HAP-1 (cell line): Measurements from ENCODE around the gene RXFP1.
"Not testable (repeated sequence)": the region's sequence is repeated elsewhere in the genome, so short reads cannot be mapped to it uniquely, and the experiment has no call there.

Experiments used
- DNase-seq, 2 experiments: peaks; one replicate each; pipeline ENCODE4 v3.0.0-alpha.2; 2016 to 2020; ENCODE audit warnings: low spot score in 2 of 2
- H3K27me3 ChIP-seq: fragments of 250-450 bp; sonication (Bioruptor Pico); 2 replicates; pipeline ENCODE4 v1.5.1; 2020; ENCODE audit warnings: low read depth, mild to moderate bottlenecking, moderate library complexity
- H3K36me3 ChIP-seq: fragments of 250-450 bp; sonication (Bioruptor Pico); replicated peaks from 2 replicates; pipeline ENCODE4 v1.5.1; 2020; ENCODE audit warnings: mild to moderate bottlenecking
- H3K4me1 ChIP-seq: fragments of 250-450 bp; sonication (Bioruptor Pico); 2 replicates; pipeline ENCODE4 v1.5.1; 2020; ENCODE audit warnings: mild to moderate bottlenecking
- H3K4me3 ChIP-seq: fragments of 250-450 bp; sonication (Bioruptor Pico); 2 replicates; pipeline ENCODE4 v1.5.1; 2020; ENCODE audit warnings: mild to moderate bottlenecking, moderate library complexity
- H3K9me3 ChIP-seq: fragments of 250-450 bp; sonication (Bioruptor Pico); 2 replicates; pipeline ENCODE4 v1.5.1; 2020; ENCODE audit warnings: mild to moderate bottlenecking, moderate library complexity
- in situ Hi-C: fragments of 300-500 bp; cut with MboI; formaldehyde crosslinking; loops from 3 replicates; pipeline ENCODE4 v1.14.3; 2020; ENCODE audit warnings: low sequenced_read_pairs, inconsistent platforms, mixed read lengths

The RXFP1 gene

DNA sequence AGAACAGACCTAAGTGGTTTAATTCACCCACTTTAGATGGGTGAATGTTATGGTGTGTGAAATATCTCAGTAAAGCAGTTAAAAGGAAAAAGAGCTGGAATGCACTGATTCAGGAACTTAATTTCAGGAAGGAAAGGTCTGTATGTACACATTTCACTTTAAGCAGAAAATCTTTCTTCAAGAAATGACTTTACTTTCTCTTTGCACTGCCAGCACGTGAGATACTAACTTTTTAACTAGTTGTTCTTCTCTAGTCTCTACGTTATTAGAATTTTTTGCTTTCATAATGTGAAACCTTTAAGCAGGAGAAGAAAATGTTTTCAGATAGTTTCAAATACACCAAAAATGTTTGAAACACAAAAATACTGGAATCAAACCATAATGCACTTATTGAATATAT is 131.2 kb downstream of the RXFP1 start:
- no peaks in the 10 kb centered on the region for H3K36me3 ChIP-seq
- peaks cover 4% of the 10 kb centered on the region; the same call in 1 of the 2 replicates for H3K27me3 ChIP-seq
- DNase-seq = no peak
- in situ Hi-C loops = no loop called here
- H3K9me3 ChIP-seq = no peaks in the 10 kb centered on the region
- H3K4me1 ChIP-seq = no peaks in the 10 kb centered on the region
- H3K4me3 ChIP-seq = no peak overlapping the region

DNA sequence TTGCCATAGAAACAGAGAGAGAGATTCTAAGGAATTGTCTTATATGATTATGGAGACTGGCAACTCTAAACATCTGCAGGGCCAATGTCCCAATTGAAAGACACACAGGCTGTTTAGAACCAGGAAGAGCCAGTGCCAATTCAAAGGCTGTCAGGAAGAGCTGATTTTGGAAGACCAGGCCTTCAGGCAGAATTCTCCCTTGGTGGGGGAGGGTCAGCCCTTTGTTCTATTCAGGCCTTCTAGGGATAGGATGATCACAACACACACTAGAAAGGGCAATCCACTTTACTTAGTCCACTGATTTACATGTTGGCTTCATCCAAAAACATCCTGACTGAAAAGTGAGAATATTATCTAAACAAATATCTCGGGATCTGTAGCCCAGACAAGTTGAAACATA is 134.8 kb downstream of the RXFP1 start:
- H3K27me3 ChIP-seq = peaks cover 4% of the 10 kb centered on the region; the same call in 1 of the 2 replicates
- H3K4me1 ChIP-seq = no peaks in the 10 kb centered on the region
- H3K36me3 ChIP-seq = no peaks in the 10 kb centered on the region
- in situ Hi-C loops = no loop called here
- H3K9me3 ChIP-seq = no peaks in the 10 kb centered on the region
- no peak overlapping the region for H3K4me3 ChIP-seq
- DNase-seq = no peak

DNA sequence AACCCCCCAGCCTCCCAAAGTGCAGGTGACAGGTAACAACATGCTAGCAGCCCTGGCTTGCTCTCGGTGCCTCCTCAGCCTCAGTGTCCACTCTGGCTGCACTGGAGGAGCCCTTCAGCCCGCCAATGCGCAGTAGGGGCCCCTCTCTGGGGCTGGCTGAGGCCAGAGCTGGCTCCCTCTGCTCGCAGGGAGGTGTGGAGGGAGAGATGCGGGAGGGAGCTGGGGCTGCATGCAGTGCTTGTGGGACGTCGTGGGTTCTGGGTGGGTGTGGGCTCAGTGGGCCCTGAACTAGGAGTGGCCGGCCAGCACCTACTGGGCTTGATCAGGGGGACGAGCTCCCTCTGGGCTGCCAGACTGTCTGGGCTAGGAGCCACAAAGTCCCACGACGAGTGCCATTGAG is 135.6 kb downstream of the RXFP1 start:
- no peak for DNase-seq
- H3K4me3 ChIP-seq = no peak overlapping the region

DNA sequence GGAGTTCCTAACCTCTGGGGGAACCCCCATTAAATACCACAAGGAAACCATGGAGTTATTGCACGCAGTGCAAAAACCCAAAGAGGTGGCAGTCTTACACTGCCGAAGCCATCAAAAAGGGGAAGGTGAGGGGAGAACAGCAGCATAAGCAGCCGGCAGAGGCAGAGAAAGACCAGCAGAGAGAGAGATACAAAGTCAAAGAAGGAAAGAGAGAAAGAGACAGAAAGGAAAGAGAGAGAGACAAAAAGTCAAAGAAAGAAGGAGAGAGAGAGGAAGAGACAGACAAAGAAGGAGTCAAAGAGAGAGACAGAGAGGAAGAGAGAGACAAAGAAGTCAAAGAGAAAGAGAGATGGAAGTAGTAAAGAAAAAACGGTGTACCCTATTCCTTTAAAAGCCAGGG is 141.6 kb downstream of the RXFP1 start:
- in situ Hi-C loops, H3K4me3 ChIP-seq, H3K27me3 ChIP-seq, H3K36me3 ChIP-seq, DNase-seq, H3K9me3 ChIP-seq, H3K4me1 ChIP-seq: not testable (repeated sequence)

More for the DNA sequence above, 135.6 kb downstream of the RXFP1 start:
- Histone ChIP-seq H3K9me3 (no peaks in the 10 kb centered on the region), H3K27me3 (peaks cover 4% of the 10 kb centered on the region; the same call in 1 of the 2 replicates), H3K36me3 (no peaks in the 10 kb centered on the region), H3K4me1 (no peaks in the 10 kb centered on the region)
- in situ Hi-C loops = no loop called here

DNA sequence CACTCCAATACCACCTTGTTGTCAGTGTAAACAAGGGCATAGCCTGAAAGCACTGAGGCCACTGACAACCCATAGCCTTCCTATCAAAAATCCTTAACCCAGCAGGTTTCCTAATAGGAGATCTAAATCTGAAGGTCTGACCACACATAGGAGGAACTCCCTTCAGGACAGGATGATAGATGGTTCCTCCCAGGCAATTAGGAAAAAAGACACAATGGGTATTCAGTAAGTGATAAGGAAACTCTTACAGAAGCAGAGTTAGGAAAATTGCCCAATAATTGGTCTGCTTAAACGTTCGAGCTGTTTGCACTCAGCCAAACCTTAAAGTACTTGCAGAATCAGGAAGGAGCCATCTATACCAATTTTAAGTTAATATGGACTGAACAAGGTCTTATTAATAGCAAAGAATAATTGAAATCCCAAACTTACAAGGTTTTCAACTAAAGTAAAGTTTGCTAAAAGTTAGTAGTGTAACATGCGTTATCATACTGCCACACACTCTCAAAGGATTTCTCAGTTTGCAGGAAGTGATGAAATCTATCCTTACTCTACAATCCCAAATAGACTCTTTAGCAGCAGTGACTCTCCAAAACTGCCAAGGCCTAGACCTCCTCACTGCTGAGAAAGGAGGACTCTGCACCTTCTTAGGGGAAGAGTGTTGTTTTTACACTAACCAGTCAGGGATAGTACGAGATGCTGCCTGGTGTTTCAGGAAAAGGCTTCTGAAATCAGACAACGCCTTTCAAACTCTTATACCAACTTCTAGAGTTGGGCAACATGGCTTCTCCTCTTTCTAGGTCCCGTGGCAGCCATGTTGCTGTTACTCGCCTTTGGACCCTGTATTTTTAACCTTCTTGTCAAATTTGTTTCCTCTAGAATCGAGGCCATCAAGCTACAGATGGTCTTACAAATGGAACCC is 142.3 kb downstream of the RXFP1 start:
- H3K27me3 ChIP-seq, in situ Hi-C loops, H3K4me1 ChIP-seq, H3K4me3 ChIP-seq, H3K9me3 ChIP-seq, H3K36me3 ChIP-seq, DNase-seq: not testable (repeated sequence)

DNA sequence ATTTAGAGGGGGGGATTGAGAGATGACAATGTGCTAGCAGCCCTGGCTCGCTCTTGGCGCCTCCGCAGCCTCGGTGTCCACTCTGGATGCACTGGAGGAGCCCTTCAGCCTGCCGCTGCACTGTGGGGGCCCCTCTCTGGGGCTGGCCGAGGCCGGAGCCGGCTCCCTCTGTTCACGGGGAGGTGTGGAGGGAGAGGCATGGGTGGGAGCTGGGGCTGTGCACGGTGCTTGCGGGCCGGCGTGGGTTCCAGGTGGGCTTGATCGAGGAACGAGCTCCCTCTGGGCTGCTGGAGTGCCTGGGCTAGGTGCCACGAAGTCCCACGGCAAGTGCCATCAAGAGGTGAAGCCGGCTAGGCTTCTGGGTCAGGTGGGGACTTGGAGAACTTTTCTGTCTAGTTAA is 143.1 kb downstream of the RXFP1 start:
- Histone ChIP-seq H3K4me3 (no peak overlapping the region), H3K9me3 (no peaks in the 10 kb centered on the region), H3K27me3 (no peaks in the 10 kb centered on the region), H3K4me1 (no peaks in the 10 kb centered on the region; the same call in 1 of the 2 replicates), H3K36me3 (peaks cover 5% of the 10 kb centered on the region; the same call in 1 of the 2 replicates)
- in situ Hi-C loops = no loop called here
- DNase-seq = no peak

DNA sequence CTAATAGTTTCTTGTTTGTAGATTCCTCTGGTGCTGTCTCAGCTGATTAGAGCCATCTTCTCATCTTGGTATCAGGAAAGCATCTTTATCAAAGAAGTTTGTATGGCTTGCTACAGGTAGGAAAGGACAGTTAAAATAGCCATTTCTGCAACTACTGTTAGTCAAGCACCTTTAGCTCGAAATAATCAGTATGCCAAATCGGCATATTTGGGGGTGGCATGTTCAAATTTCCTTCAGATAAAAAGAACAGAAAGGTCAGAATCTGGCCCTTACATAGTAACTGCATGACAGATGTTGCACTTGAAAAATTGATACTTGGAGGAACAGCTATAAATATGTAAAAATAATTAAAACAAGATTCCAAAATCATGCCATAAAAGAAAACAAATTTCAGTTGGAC is 145.2 kb downstream of the RXFP1 start:
- Histone ChIP-seq H3K4me3 (no peak overlapping the region), H3K4me1 (no peaks in the 10 kb centered on the region; the same call in 1 of the 2 replicates), H3K9me3 (no peaks in the 10 kb centered on the region), H3K36me3 (peaks cover 5% of the 10 kb centered on the region; the same call in 1 of the 2 replicates), H3K27me3 (no peaks in the 10 kb centered on the region)
- DNase-seq = no peak
- in situ Hi-C loops = no loop called here

DNA sequence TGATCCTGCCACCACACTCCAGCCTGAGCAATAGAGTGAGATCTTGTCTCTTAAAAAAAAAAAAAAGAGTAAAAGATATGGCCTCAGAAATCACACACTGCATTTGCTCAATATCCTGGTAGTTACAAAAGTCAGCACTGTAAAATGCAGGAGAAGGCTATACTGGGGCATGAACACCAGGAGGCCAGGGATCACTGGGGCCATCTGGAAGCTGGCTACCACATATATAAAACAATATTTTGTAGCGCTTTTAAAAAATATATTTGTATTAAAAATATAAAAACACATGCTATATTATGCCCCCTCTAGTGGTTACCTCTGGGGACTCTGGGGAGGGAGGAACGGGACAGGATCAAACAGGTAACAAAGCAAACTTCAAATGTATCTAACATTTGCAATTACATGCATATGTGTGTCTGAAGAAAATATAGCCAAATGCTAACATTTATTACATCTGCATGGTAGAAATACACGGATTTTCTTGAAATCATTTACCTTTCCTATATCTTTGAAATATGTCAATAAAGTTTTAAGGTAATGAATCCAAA is 146.0 kb downstream of the RXFP1 start:
- in situ Hi-C loops = no loop called here
- no peaks in the 10 kb centered on the region for H3K9me3 ChIP-seq
- peaks cover 3% of the 10 kb centered on the region for H3K4me1 ChIP-seq
- DNase-seq = peak; percentile 15 to 53
- H3K4me3 ChIP-seq = no peak overlapping the region
- no peaks in the 10 kb centered on the region for H3K27me3 ChIP-seq
- H3K36me3 ChIP-seq = peaks cover 5% of the 10 kb centered on the region; the same call in 1 of the 2 replicates

DNA sequence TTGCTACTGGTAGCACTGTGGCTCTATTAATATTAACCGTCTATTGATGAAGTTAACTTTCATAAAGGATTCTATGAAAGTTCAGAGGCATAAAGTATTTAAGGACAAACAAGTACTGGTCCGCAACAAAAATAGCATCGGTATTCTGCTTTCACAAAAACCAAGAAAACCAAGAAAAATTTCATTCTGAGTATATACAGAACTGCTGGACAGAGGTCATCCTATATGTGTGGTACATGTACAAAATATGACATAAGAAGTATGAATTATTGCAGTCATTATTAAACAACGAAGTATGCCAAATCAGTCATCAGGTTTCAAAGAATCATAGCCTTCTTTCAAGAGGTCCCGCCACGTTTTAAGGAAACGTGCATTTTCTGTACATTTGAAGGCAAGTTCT is 147.6 kb downstream of the RXFP1 start:
- Histone ChIP-seq H3K27me3 (no peaks in the 10 kb centered on the region), H3K36me3 (peaks cover 5% of the 10 kb centered on the region; the same call in 1 of the 2 replicates), H3K4me3 (no peak overlapping the region), H3K4me1 (peaks cover 8% of the 10 kb centered on the region), H3K9me3 (no peaks in the 10 kb centered on the region)
- DNase-seq = no peak
- in situ Hi-C loops = no loop called here

DNA sequence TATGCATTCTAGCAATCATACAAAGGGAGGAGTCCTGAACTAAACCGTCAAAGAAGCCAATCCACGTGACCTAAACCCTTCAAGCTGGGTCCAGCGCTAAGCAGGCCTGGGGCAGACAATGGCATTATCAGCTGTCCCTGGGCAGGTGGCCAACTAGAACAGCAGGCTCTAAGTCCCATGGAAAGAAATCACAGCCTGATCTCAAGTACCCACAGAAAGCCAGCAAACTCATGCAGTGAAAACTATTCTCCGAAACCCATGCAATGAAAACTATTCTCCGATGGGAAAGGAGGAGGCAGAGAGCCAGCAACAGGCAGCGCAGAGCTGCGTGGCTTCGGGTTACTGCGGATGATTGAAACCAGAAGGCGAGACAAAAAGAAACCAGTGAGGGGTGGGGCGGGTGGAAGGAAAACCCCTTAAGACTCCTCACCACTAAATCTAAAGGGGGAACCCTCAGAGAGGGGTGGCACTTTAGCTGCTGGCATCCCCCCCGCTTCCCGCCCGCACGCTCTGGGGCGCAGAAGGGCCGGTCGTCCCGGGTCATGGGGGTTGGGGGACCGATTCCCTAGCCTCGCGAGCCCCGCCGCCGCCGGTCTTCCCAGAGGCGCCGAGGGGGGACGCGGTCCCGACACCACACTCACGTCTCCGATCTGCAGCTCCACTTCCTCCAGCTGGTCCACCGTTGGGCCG is 149.4 kb downstream of the RXFP1 start:
- Histone ChIP-seq H3K36me3 (peaks cover 5% of the 10 kb centered on the region; the same call in 1 of the 2 replicates), H3K4me3 (peak overlapping the region; percentile 94), H3K27me3 (no peaks in the 10 kb centered on the region), H3K9me3 (no peaks in the 10 kb centered on the region), H3K4me1 (peaks cover 8% of the 10 kb centered on the region)
- peak; percentile 90 to 91 for DNase-seq
- in situ Hi-C loops = no loop called here

DNA sequence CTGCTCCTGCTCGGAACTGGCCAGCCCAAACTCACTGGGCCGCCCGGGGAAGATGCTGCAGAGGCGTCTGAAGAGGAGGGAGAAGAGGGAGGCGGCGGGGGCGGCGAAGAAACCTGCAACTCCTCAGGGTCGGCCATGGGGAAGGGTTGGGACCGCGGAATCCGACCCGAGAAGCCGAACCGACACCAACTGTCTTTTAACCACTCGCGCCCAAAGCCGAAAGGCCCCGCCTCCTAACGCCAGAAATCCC is 149.9 kb downstream of the RXFP1 start, which contains the start of gene C4orf46:
Gene C4orf46 (minus strand): TSS at position 223 of the 250 bp plus-strand sequence. CDS start 86 bp downstream, at position 137.
- in situ Hi-C loops = no loop called here

DNA sequence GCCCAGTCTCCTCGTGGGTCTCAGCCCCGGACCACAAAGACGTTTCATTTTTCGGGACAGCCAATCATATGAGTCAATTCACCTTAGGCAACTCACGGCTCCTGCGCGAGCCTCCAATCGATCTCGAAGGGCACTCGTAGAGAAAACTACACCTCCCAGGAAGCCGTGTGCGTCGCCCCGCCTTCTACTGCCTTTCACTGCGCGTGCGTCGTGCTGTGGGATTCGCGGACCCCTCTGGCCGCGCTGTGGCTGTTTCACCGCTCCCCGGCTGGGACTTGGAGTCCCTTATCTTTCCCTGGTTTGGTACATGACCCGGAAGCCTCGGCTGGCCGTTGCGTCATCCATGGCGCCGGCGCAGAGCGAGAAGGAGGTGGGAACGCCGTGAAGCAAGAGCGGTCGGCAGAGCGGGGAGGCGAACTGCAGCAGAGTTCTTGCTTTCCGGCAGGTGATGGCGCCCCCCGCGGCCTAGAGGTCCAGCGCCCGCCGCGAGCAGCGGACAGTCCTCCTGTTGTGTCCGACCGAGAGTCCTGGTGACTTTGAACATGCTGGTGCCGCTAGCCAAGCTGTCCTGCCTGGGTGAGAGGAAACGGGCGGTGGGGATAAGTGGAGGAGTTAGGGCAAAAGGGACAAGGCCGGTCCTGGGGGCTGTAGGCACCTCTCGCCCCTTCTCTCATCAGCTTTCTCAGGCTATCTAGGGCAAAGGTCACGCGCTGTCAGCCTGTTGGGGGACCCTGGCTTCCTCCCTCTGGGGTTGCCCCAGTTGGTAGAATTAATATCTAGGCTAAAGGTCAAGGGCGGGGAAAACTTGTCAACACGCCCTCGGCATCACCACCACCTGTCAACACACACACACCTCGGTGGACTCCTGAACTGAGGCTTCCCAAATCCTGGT is 150.5 kb downstream of the RXFP1 start, which contains the start of gene ETFDH:
Gene ETFDH (plus strand): TSS at position 382 of the 892 bp plus-strand sequence. CDS start 161 bp downstream, at position 543.
- in situ Hi-C loops = no loop called here
- Histone ChIP-seq H3K4me3 (peak within 1 kb of the TSS; percentile 94), H3K9me3 (no peaks in the 10 kb centered on the region), H3K27me3 (no peaks in the 10 kb centered on the region), H3K4me1 (peaks cover 8% of the 10 kb centered on the region), H3K36me3 (peaks cover 5% of the 10 kb centered on the region; the same call in 1 of the 2 replicates)
- DNase-seq = peak; percentile 98

More for the DNA sequence above, 149.9 kb downstream of the RXFP1 start, which contains the start of gene C4orf46:
- DNase-seq = no peak
- Histone ChIP-seq H3K9me3 (no peaks in the 10 kb centered on the region), H3K4me1 (peaks cover 8% of the 10 kb centered on the region), H3K27me3 (no peaks in the 10 kb centered on the region), H3K36me3 (peaks cover 5% of the 10 kb centered on the region; the same call in 1 of the 2 replicates), H3K4me3 (peak within 1 kb of the TSS; percentile 94)

DNA sequence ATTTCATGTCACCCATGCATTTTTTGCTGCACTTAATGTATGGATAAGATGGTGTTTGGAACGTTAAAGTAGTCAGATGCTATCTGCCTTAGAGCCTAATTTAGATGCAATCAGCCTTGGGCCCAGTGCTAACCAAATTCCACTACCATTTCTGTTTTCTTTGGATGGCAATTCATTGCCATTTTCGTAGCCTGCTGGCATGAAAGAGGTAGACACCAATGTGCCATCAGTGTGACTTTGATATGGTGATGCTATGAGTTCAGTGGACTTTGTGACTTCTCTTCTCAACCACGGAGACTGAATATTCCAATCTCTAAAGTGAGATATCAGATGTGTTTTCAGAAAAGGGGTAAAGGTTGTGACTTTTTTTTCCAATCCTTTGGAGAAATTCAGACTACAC is 152.0 kb downstream of the RXFP1 start:
- Histone ChIP-seq H3K9me3 (no peaks in the 10 kb centered on the region), H3K27me3 (no peaks in the 10 kb centered on the region), H3K4me1 (peaks cover 8% of the 10 kb centered on the region; the same call in 1 of the 2 replicates), H3K4me3 (no peak overlapping the region), H3K36me3 (peaks cover under 1% of the 10 kb centered on the region; the same call in 1 of the 2 replicates)
- in situ Hi-C loops = no loop called here
- DNase-seq = no peak
